BJ (cell line): Measurements from ENCODE around the gene MMRN1. TPM values are rescaled to one million over a fixed set of nuclear protein-coding genes. Genes with fewer than 3 reads are reported as not detected.

Experiments used
- CTCF ChIA-PET: fragments of 350-600 bp; formaldehyde crosslinking; extraction: SDS; loops from one replicate; lab custom pipeline; 2021; ENCODE audit warnings: antibody characterized with exemption, inconsistent platforms; lab: Yijun Ruan, JAX
- POLR2A ChIA-PET: fragments of 300-600 bp; sonication (Branson Sonifier 250); formaldehyde crosslinking; extraction: SDS; loops from one replicate; lab custom pipeline; 2021; ENCODE audit warnings: antibody characterized with exemption; lab: Charles Lee
- DNase-seq: peaks from one replicate; pipeline ENCODE4 v3.0.0-alpha.2; 2011; ENCODE audit warnings: low read depth
- H3K27me3 ChIP-seq: 2 replicates; pipeline ENCODE4 v1.6.0; 2011; ENCODE audit warnings: low read length; ENCODE audit not compliant: control insufficient read depth, insufficient read depth
- H3K36me3 ChIP-seq: 2 replicates; pipeline ENCODE4 v1.5.1; 2011; ENCODE audit warnings: low read length; ENCODE audit not compliant: control insufficient read depth, insufficient read depth
- H3K4me3 ChIP-seq: 2 replicates; pipeline ENCODE4 v1.5.1; 2011; ENCODE audit warnings: low read depth, mild to moderate bottlenecking, control low read depth, low read length
- CTCF ChIP-seq: IDR thresholded peaks from 2 replicates; pipeline ENCODE4 v1.5.1; 2011; ENCODE audit warnings: low read depth, mild to moderate bottlenecking, control low read depth, inconsistent platforms, low read length, moderate library complexity; ENCODE audit not compliant: insufficient read depth
- polyA plus RNA-seq: library from polyadenylated mRNA; depleted of rRNA; stranded (reverse); fragments of >200 nt; gene quantifications from 2 replicates; pipeline ENCODE4 v1.2.3, GENCODE V29; 2011

The MMRN1 gene
- polyA plus RNA-seq, 1 experiment = not detected

- CTCF ChIA-PET = no interaction called here
- POLR2A ChIA-PET = no interaction called here
- no peak for TF ChIP-seq CTCF
- no peaks in the 10 kb centered on the region for H3K27me3 ChIP-seq
- H3K36me3 ChIP-seq = no peaks in the 10 kb centered on the region
- no peak for DNase-seq
- H3K4me3 ChIP-seq = no peak overlapping the region
These were observed 55.2 kb downstream of the MMRN1 start for GRCh38 chr4:89949782-89950387.

GRCh38 chr4:89952458-89952857, 57.8 kb downstream of the MMRN1 start:
- POLR2A ChIA-PET = no interaction called here

GRCh38 chr4:89954906-89955695, 60.4 kb downstream of the MMRN1 start:
- TF ChIP-seq CTCF = no peak
- no peak for DNase-seq
- Histone ChIP-seq H3K36me3 (no peaks in the 10 kb centered on the region), H3K4me3 (no peak overlapping the region), H3K27me3 (no peaks in the 10 kb centered on the region)
- ChIA-PET POLR2A (no interaction called here), CTCF (no interaction called here)

More at GRCh38 chr4:89952458-89952857, 57.8 kb downstream of the MMRN1 start:
- no peak for TF ChIP-seq CTCF
- CTCF ChIA-PET = no interaction called here
- no peak overlapping the region for H3K4me3 ChIP-seq
- no peak for DNase-seq
- no peaks in the 10 kb centered on the region for H3K27me3 ChIP-seq
- no peaks in the 10 kb centered on the region for H3K36me3 ChIP-seq

- DNase-seq = no peak
- Histone ChIP-seq H3K36me3 (no peaks in the 10 kb centered on the region), H3K27me3 (no peaks in the 10 kb centered on the region), H3K4me3 (no peak overlapping the region)
- POLR2A ChIA-PET = no interaction called here
- no peak for TF ChIP-seq CTCF
- CTCF ChIA-PET = no interaction called here
These were observed 62.6 kb downstream of the MMRN1 start for GRCh38 chr4:89957046-89957926.
